Parathyroid adenoma (tissue), 2 donors: ENCODE measurements around the gene TTLL8.

Source experiments
- H2AFZ ChIP-seq: fragments of 300-600 bp; sonication (generic); one replicate; pipeline ENCODE4 v1.7.0; 2017; ENCODE audit warnings: antibody characterized with exemption, mild to moderate bottlenecking
- H3K27ac ChIP-seq: fragments of 300-600 bp; sonication (generic); one replicate; pipeline ENCODE4 v1.7.0; 2017
- H3K27me3 ChIP-seq: fragments of 300-600 bp; sonication (generic); one replicate; pipeline ENCODE4 v1.7.0; 2017; ENCODE audit warnings: low read length; ENCODE audit not compliant: control insufficient read depth, insufficient read depth
- H3K36me3 ChIP-seq: fragments of 300-600 bp; sonication (generic); one replicate; pipeline ENCODE4 v1.7.0; 2017; ENCODE audit warnings: low read length; ENCODE audit not compliant: control insufficient read depth, insufficient read depth
- H3K4me1 ChIP-seq: fragments of 300-600 bp; sonication (generic); one replicate; pipeline ENCODE4 v1.7.0; 2017; ENCODE audit warnings: control low read depth
- H3K4me2 ChIP-seq: fragments of 300-600 bp; sonication (generic); one replicate; pipeline ENCODE4 v1.7.0; 2017; ENCODE audit warnings: low read length
- H3K4me3 ChIP-seq: fragments of 300-600 bp; sonication (generic); one replicate; pipeline ENCODE4 v1.7.0; 2017; ENCODE audit warnings: low read depth, low read length
- H3K79me2 ChIP-seq: fragments of 300-600 bp; sonication (generic); one replicate; pipeline ENCODE4 v1.7.0; 2017; ENCODE audit warnings: control low read depth
- H3K9ac ChIP-seq: fragments of 300-600 bp; sonication (generic); one replicate; pipeline ENCODE4 v1.7.0; 2017; ENCODE audit warnings: mild to moderate bottlenecking
- H3K9me3 ChIP-seq: fragments of 300-600 bp; sonication (generic); one replicate; pipeline ENCODE4 v1.7.0; 2017; ENCODE audit warnings: low read length; ENCODE audit not compliant: control insufficient read depth
- CTCF ChIP-seq: fragments of 300-600 bp; sonication (generic); IDR thresholded peaks from one replicate; pipeline ENCODE4 v1.7.0; 2017; ENCODE audit warnings: antibody characterized with exemption, mild to moderate bottlenecking
- donor health status: primary hyperparathyroidism.

TTLL8 gene

DNA sequence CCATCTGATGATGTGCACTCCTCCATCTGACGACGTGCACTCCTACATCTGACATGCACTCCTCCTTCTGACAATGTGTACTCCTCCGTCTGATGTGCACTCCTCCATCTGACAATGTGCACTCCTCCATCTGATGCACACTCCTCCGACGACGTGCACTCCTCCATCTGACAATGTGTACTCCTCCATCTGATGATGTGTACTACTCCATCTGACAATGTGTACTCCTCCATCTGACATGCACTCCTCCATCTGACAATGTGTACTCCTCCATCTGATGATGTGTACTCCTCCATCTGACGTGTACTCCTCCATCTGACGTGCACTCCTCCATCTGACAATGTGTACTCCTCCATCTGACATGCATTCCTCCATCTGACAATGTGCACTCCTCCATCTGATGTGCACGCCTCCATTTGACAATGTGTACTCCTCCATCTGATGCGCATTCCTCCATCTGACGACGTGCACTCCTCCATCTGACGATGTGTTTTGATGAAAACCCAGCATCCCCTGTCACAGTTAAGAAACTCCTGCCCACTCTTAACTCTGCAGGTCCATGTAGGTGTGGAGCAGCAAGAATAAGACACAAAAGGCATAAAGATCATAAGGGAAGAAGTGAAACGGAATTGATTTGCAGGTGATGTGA is 35.8 kb downstream of the TTLL8 start:
- no peaks in the 10 kb centered on the region for H3K4me1 ChIP-seq
- no peaks in the 10 kb centered on the region for H3K9me3 ChIP-seq
- no peak overlapping the region for H3K27ac ChIP-seq
- no peak overlapping the region for H3K4me2 ChIP-seq
- H3K27me3 ChIP-seq = no peaks in the 10 kb centered on the region
- no peaks in the 10 kb centered on the region for H3K79me2 ChIP-seq
- no peak overlapping the region for H3K4me3 ChIP-seq
- H3K9ac ChIP-seq = no peak overlapping the region
- H2AFZ ChIP-seq = no peak overlapping the region
- no peak for TF ChIP-seq CTCF
- H3K36me3 ChIP-seq = no peaks in the 10 kb centered on the region

DNA sequence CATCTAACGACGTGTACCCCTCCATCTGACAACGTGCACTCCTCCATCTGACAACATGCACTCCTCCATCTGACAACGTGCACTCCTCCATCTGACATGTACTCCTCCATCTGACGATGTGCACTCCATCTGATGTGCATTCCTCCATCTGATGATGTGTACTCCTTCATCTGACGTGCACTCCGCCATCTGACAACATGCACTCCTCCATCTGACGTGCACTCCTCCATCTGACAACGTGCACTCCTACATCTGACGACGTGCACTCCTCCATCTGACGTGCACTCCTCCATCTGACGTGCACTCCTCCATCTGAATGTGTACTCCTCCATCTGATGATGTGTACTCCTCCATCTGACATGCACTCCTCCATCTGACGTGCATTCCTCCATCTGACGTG is 37.5 kb downstream of the TTLL8 start:
- no peaks in the 10 kb centered on the region for H3K4me1 ChIP-seq
- no peak overlapping the region for H2AFZ ChIP-seq
- no peak overlapping the region for H3K9ac ChIP-seq
- H3K27me3 ChIP-seq = no peaks in the 10 kb centered on the region
- H3K4me3 ChIP-seq = no peak overlapping the region
- H3K36me3 ChIP-seq = no peaks in the 10 kb centered on the region
- no peaks in the 10 kb centered on the region for H3K9me3 ChIP-seq
- no peak for TF ChIP-seq CTCF
- H3K79me2 ChIP-seq = no peaks in the 10 kb centered on the region
- H3K27ac ChIP-seq = no peak overlapping the region
- H3K4me2 ChIP-seq = no peak overlapping the region

- no peak overlapping the region for H2AFZ ChIP-seq
- no peaks in the 10 kb centered on the region for H3K36me3 ChIP-seq
- H3K4me2 ChIP-seq = no peak overlapping the region
- no peak overlapping the region for H3K9ac ChIP-seq
- no peak overlapping the region for H3K27ac ChIP-seq
- TF ChIP-seq CTCF = no peak
- no peaks in the 10 kb centered on the region for H3K9me3 ChIP-seq
- no peaks in the 10 kb centered on the region for H3K4me1 ChIP-seq
- H3K4me3 ChIP-seq = no peak overlapping the region
- no peaks in the 10 kb centered on the region for H3K27me3 ChIP-seq
- no peaks in the 10 kb centered on the region for H3K79me2 ChIP-seq
Observed at GRCh38 chr22:50019316-50019715, 38.8 kb downstream of the TTLL8 start.

DNA sequence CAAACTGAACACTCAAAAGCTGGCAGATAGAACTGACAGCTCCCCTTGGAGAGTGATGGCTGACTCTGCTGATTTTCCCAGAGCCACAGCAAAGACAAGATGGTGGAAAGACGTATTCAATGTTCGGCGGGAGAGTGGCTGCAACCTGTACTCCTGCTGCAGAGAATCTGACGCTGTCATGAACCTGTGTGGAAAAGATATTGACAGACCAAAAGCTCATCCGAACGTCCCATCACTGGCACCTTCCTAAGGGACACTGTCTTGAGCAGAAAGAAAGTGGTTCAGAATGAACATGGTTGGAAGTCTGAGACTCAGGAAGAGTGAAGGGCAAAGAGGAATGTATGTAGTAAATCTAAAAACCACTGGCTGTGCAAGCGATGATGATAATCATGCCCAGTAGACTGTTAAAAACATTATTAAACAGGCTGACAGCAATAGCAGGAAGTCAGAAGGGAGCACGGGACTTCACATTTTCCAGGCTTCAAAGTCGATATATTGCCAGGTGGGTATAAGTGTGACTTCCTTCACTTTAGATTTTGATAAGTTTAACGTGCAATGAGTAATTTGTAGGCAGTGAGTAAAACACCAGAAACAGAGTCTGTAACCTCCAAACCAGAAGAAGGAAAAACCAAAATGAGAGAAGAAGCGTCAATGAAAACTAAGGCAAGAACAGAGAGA is 39.4 kb downstream of the TTLL8 start:
- no peaks in the 10 kb centered on the region for H3K27me3 ChIP-seq
- H3K9ac ChIP-seq = no peak overlapping the region
- H3K79me2 ChIP-seq = no peaks in the 10 kb centered on the region
- no peaks in the 10 kb centered on the region for H3K4me1 ChIP-seq
- no peak overlapping the region for H3K4me2 ChIP-seq
- no peaks in the 10 kb centered on the region for H3K9me3 ChIP-seq
- no peak for TF ChIP-seq CTCF
- H2AFZ ChIP-seq = no peak overlapping the region
- no peak overlapping the region for H3K27ac ChIP-seq
- H3K36me3 ChIP-seq = no peaks in the 10 kb centered on the region
- H3K4me3 ChIP-seq = no peak overlapping the region
